Keratinocyte (primary cell): ENCODE data around the gene SH3BP5. TPM values are rescaled to one million over a fixed set of nuclear protein-coding genes. Genes with fewer than 3 reads are reported as not detected.

Source experiments
- DNase-seq: peaks from one replicate; pipeline ENCODE4 v3.0.0-alpha.2; 2011; ENCODE audit warnings: low read depth, missing footprints, low spot score
- FAIRE-seq: peaks from 2 replicates; lab custom pipeline; 2011; peaks lifted over from hg19 to GRCh38; lab: Jason Lieb, UNC
- H2AFZ ChIP-seq: 2 replicates; pipeline ENCODE4 v1.6.0; 2012; ENCODE audit warnings: low read length, control low read depth, inconsistent platforms; ENCODE audit not compliant: control insufficient read depth
- H3K27ac ChIP-seq: 2 replicates; pipeline ENCODE4 v1.5.1; 2011; ENCODE audit warnings: low read length; ENCODE audit not compliant: control insufficient read depth, insufficient read depth
- H3K27me3 ChIP-seq: 3 replicates; pipeline ENCODE4 v1.6.0; 2011; ENCODE audit warnings: low read length; ENCODE audit not compliant: control insufficient read depth, insufficient read depth; ENCODE audit errors: extremely low read depth
- H3K36me3 ChIP-seq, 2 experiments: 2 replicates in 1 of 2; 3 replicates in 1 of 2; pipeline ENCODE4 v1.5.1; 2011; ENCODE audit warnings: low read length in 2 of 2, mild to moderate bottlenecking in 1 of 2; ENCODE audit not compliant: control insufficient read depth in 2 of 2, insufficient read depth in 2 of 2; ENCODE audit errors: extremely low read depth in 1 of 2
- H3K4me1 ChIP-seq: 3 replicates; pipeline ENCODE4 v1.5.1; 2011; ENCODE audit warnings: low read length; ENCODE audit not compliant: control insufficient read depth, insufficient read depth; ENCODE audit errors: extremely low read depth
- H3K4me2 ChIP-seq: 3 replicates; pipeline ENCODE4 v1.6.0; 2011; ENCODE audit warnings: low read depth, low read length; ENCODE audit not compliant: control insufficient read depth, insufficient read depth; ENCODE audit errors: extremely low read depth
- H3K4me3 ChIP-seq, 3 experiments: fragments of 200-600 bp in 1 of 3; sonication (generic) in 1 of 3; 2 replicates in 2 of 3; 3 replicates in 1 of 3; pipeline ENCODE4 v1.5.1; 2011 to 2016; ENCODE audit warnings: low read length in 3 of 3, mild to moderate bottlenecking in 3 of 3, control low read depth in 2 of 3, inconsistent platforms in 1 of 3, low read depth in 1 of 3, mixed read lengths in 1 of 3, mixed run types in 1 of 3, moderate library complexity in 1 of 3; ENCODE audit not compliant: control insufficient read depth in 2 of 3, insufficient read depth in 2 of 3; ENCODE audit errors: extremely low read depth in 1 of 3
- H3K79me2 ChIP-seq: 2 replicates; pipeline ENCODE4 v1.6.0; 2012; ENCODE audit warnings: low read length; ENCODE audit not compliant: control insufficient read depth, insufficient read depth
- H3K9ac ChIP-seq: 3 replicates; pipeline ENCODE4 v1.6.0; 2011; ENCODE audit warnings: low read length; ENCODE audit not compliant: control insufficient read depth, insufficient read depth; ENCODE audit errors: extremely low read depth
- H3K9me1 ChIP-seq: 3 replicates; pipeline ENCODE4 v1.6.0; 2011; ENCODE audit warnings: low read length; ENCODE audit not compliant: control insufficient read depth, insufficient read depth; ENCODE audit errors: extremely low read depth
- H3K9me3 ChIP-seq: 2 replicates; pipeline ENCODE4 v1.5.1; 2012; ENCODE audit warnings: low read depth, low read length; ENCODE audit not compliant: control insufficient read depth
- H4K20me1 ChIP-seq: 3 replicates; pipeline ENCODE4 v1.6.0; 2011; ENCODE audit warnings: low read length; ENCODE audit not compliant: control insufficient read depth, insufficient read depth; ENCODE audit errors: extremely low read depth
- CTCF ChIP-seq, 3 experiments: IDR thresholded peaks in 1 of 3; conservative IDR thresholded peaks in 1 of 3; optimal IDR thresholded peaks in 1 of 3; 2 replicates in 2 of 3; 3 replicates in 1 of 3; pipeline versions ENCODE3 to v1.5.1; 2011; ENCODE audit warnings: low read length in 3 of 3, mild to moderate bottlenecking in 3 of 3, moderate library complexity in 2 of 3, control low read depth in 1 of 3, inconsistent platforms in 1 of 3; ENCODE audit not compliant: insufficient read depth in 2 of 3; ENCODE audit errors: extremely low read depth in 1 of 3
- EZH2 ChIP-seq: IDR thresholded peaks from one replicate; pipeline ENCODE4 v1.6.1; 2012; ENCODE audit warnings: inconsistent platforms, mild to moderate bottlenecking, low read length, moderate library complexity
- dilution Hi-C: fragments of 300-500 bp; cut with MboI; formaldehyde crosslinking; loops from one replicate; pipeline ENCODE4 v1.7.0; 2020; ENCODE audit warnings: low sequenced_read_pairs; ENCODE audit not compliant: extremely low pct_ligation_motif_present
- polyA plus RNA-seq, 5 experiments: library from polyadenylated mRNA; depleted of rRNA in 3 of 5; stranded (reverse) in 3 of 5; stranded (forward) in 1 of 5; unstranded in 1 of 5; fragments of >200 nt; gene quantifications; 1 replicate in 1 of 5; 2 replicates in 3 of 5; 3 replicates in 1 of 5; pipeline versions ENCODE4 v1.2.1 to v1.2.3, GENCODE V29; 2011 to 2012; ENCODE audit warnings: missing spikeins in 2 of 5, low read depth in 1 of 5, low replicate concordance in 1 of 5

The SH3BP5 gene
- polyA plus RNA-seq, 1 donor (not counting 4 experiments of a cell fraction or from before 2014, with no cell fraction given), result 13.4 TPM

GRCh38 chr3:15323063-15323462 lies 9.3 kb downstream of the SH3BP5 start:
- Histone ChIP-seq H3K79me2 (no peaks in the 10 kb centered on the region), H3K27ac (no peak overlapping the region), H2AFZ (no peak overlapping the region), H3K27me3 (no peaks in the 10 kb centered on the region), H3K36me3 (no peaks in the 10 kb centered on the region), H3K4me1 (peaks cover 18% of the 10 kb centered on the region), H3K9me1 (no peaks in the 10 kb centered on the region), H3K9me3 (no peaks in the 10 kb centered on the region), H3K4me2 (no peak overlapping the region), H3K4me3 (no peak overlapping the region), H4K20me1 (no peaks in the 10 kb centered on the region), H3K9ac (no peak overlapping the region)
- TF ChIP-seq CTCF (optimal IDR thresholded peaks at IDR 0.05 in 1 of 3, IDR thresholded peaks at IDR 0.05 in 1 of 3, conservative IDR thresholded peaks at IDR 0.05 in 1 of 3; ENCODE audit: extremely low read depth in 1 of 3, insufficient read depth in 2 of 3, low read length in 3 of 3), result no peak
- TF ChIP-seq EZH2, result no peak
- FAIRE-seq (no peak), DNase-seq (no peak)
- dilution Hi-C loops, result no loop called here

- Histone ChIP-seq H3K36me3 (no peaks in the 10 kb centered on the region), H3K9me1 (no peaks in the 10 kb centered on the region), H2AFZ (no peak overlapping the region), H3K9me3 (no peaks in the 10 kb centered on the region), H3K9ac (no peak overlapping the region), H3K4me2 (no peak overlapping the region), H3K4me1 (peaks cover 29% of the 10 kb centered on the region), H3K27me3 (no peaks in the 10 kb centered on the region), H4K20me1 (no peaks in the 10 kb centered on the region), H3K79me2 (no peaks in the 10 kb centered on the region), H3K27ac (no peak overlapping the region), H3K4me3 (no peak overlapping the region)
- DNase-seq (no peak), FAIRE-seq (no peak)
- dilution Hi-C loops, result no loop called here
- no peak for TF ChIP-seq EZH2
- no peak for TF ChIP-seq CTCF (optimal IDR thresholded peaks at IDR 0.05 in 1 of 3, IDR thresholded peaks at IDR 0.05 in 1 of 3, conservative IDR thresholded peaks at IDR 0.05 in 1 of 3; ENCODE audit: extremely low read depth in 1 of 3, insufficient read depth in 2 of 3, low read length in 3 of 3)
Measured at GRCh38 chr3:15321349-15321748, 11.0 kb downstream of the SH3BP5 start.
